Measurements from ENCODE around the gene GPR153.

GPR153 gene

GRCh38 chr1:6218375-6219164 is 42.3 kb downstream of the GPR153 start:
- no peak for DNase-seq
- Histone ChIP-seq H3K4me2 (ENCODE audit: low read length, poor library complexity, severe bottlenecking) (no peak overlapping the region), H2BK120ac (ENCODE audit: low read depth, low read length) (no peak overlapping the region), H3K18ac (ENCODE audit: low read depth in 1 of 2, low read length in 2 of 2) (no peak overlapping the region), H2BK15ac (ENCODE audit: low read depth, poor library complexity, severe bottlenecking) (no peak overlapping the region), H3K27ac (ENCODE audit: low read length, poor library complexity, severe bottlenecking) (no peak overlapping the region), H2BK5ac (ENCODE audit: low read depth, low read length, poor library complexity, severe bottlenecking) (no peak overlapping the region), H3K79me1 (replicated peaks; ENCODE audit: low read length, poor library complexity, severe bottlenecking) (peaks cover 3% of the 10 kb centered on the region), H4K91ac (ENCODE audit: low read length) (no peak overlapping the region), H4K8ac (ENCODE audit: low read length) (no peak overlapping the region), H3K4me1 (ENCODE audit: control insufficient read depth, insufficient read depth, low read depth, low read length) (peaks cover 11% of the 10 kb centered on the region), H3K9me3 (ENCODE audit: control insufficient read depth, low read length) (no peaks in the 10 kb centered on the region), H3K4ac (ENCODE audit: low read depth in 1 of 2, low read length in 2 of 2) (no peak overlapping the region), H3K36me3 (ENCODE audit: control insufficient read depth in 1 of 2, insufficient read depth in 2 of 2, low read depth in 1 of 2, low read length in 2 of 2) (peaks cover 14 to 17% of the 10 kb centered on the region in 2 experiments), H3K23ac (ENCODE audit: low read length in 2 of 2) (no peak overlapping the region), H2AK5ac (ENCODE audit: low read length, severe bottlenecking) (no peak overlapping the region), H3K9ac (ENCODE audit: low read length) (no peak overlapping the region), H3K14ac (ENCODE audit: low read length in 2 of 2) (no peak overlapping the region), H3K4me3 (ENCODE audit: insufficient read depth in 1 of 2, low read depth in 1 of 2, low read length in 2 of 2) (no peak overlapping the region), H2BK12ac (ENCODE audit: low read length in 2 of 2) (no peak overlapping the region), H2AFZ (ENCODE audit: low read depth, low read length) (no peak overlapping the region), H3K27me3 (ENCODE audit: control insufficient read depth in 1 of 2, insufficient read depth in 1 of 2, low read length in 2 of 2) (no peaks in the 10 kb centered on the region)
- 91% methylated on average over 16 of the region's 16 CpGs for WGBS

- H3K9ac ChIP-seq (ENCODE audit: low read length) = no peak overlapping the region
- H2AK5ac ChIP-seq (ENCODE audit: low read length, severe bottlenecking) = no peak overlapping the region
- no peak overlapping the region for H4K8ac ChIP-seq (ENCODE audit: low read length)
- no peak overlapping the region for H2BK15ac ChIP-seq (ENCODE audit: low read depth, poor library complexity, severe bottlenecking)
- H3K9me3 ChIP-seq (ENCODE audit: control insufficient read depth, low read length) = no peaks in the 10 kb centered on the region
- no peak overlapping the region for H3K14ac ChIP-seq (ENCODE audit: low read length in 2 of 2)
- DNase-seq = no peak
- H3K79me1 ChIP-seq (replicated peaks; ENCODE audit: low read length, poor library complexity, severe bottlenecking) = no peaks in the 10 kb centered on the region
- H4K91ac ChIP-seq (ENCODE audit: low read length) = no peak overlapping the region
- H3K4me2 ChIP-seq (ENCODE audit: low read length, poor library complexity, severe bottlenecking) = no peak overlapping the region
- H3K4me3 ChIP-seq (ENCODE audit: insufficient read depth in 1 of 2, low read depth in 1 of 2, low read length in 2 of 2) = no peak overlapping the region
- peaks cover 0 to 10% of the 10 kb centered on the region in 2 experiments for H3K27me3 ChIP-seq (ENCODE audit: control insufficient read depth in 1 of 2, insufficient read depth in 1 of 2, low read length in 2 of 2)
- H2BK12ac ChIP-seq (ENCODE audit: low read length in 2 of 2) = no peak overlapping the region
- H3K23ac ChIP-seq (ENCODE audit: low read length in 2 of 2) = no peak overlapping the region
- H2AFZ ChIP-seq (ENCODE audit: low read depth, low read length) = no peak overlapping the region
- peaks cover 0 to 16% of the 10 kb centered on the region in 2 experiments for H3K36me3 ChIP-seq (ENCODE audit: control insufficient read depth in 1 of 2, insufficient read depth in 2 of 2, low read depth in 1 of 2, low read length in 2 of 2)
- peaks cover 14% of the 10 kb centered on the region for H3K4me1 ChIP-seq (ENCODE audit: control insufficient read depth, insufficient read depth, low read depth, low read length)
- 86% methylated on average over 17 of the region's 20 CpGs for WGBS
- no peak overlapping the region for H2BK120ac ChIP-seq (ENCODE audit: low read depth, low read length)
- H2BK5ac ChIP-seq (ENCODE audit: low read depth, low read length, poor library complexity, severe bottlenecking) = no peak overlapping the region
- H3K18ac ChIP-seq (ENCODE audit: low read depth in 1 of 2, low read length in 2 of 2) = no peak overlapping the region
- H3K27ac ChIP-seq (ENCODE audit: low read length, poor library complexity, severe bottlenecking) = no peak overlapping the region
- H3K4ac ChIP-seq (ENCODE audit: low read depth in 1 of 2, low read length in 2 of 2) = no peak overlapping the region
These were observed 48.5 kb downstream of the GPR153 start for GRCh38 chr1:6212193-6212959.

- H4K91ac ChIP-seq (ENCODE audit: low read length) = no peak overlapping the region
- no peaks in the 10 kb centered on the region for H3K79me1 ChIP-seq (replicated peaks; ENCODE audit: low read length, poor library complexity, severe bottlenecking)
- H3K27ac ChIP-seq (ENCODE audit: low read length, poor library complexity, severe bottlenecking) = no peak overlapping the region
- no peak overlapping the region for H2BK15ac ChIP-seq (ENCODE audit: low read depth, poor library complexity, severe bottlenecking)
- H3K9ac ChIP-seq (ENCODE audit: low read length) = no peak overlapping the region
- no peak overlapping the region for H4K8ac ChIP-seq (ENCODE audit: low read length)
- H3K9me3 ChIP-seq (ENCODE audit: control insufficient read depth, low read length) = no peaks in the 10 kb centered on the region
- no peak overlapping the region for H3K18ac ChIP-seq (ENCODE audit: low read depth in 1 of 2, low read length in 2 of 2)
- WGBS = 86% methylated on average over 15 of the region's 16 CpGs
- no peak overlapping the region for H3K4ac ChIP-seq (ENCODE audit: low read depth in 1 of 2, low read length in 2 of 2)
- peaks cover 18% of the 10 kb centered on the region for H3K4me1 ChIP-seq (ENCODE audit: control insufficient read depth, insufficient read depth, low read depth, low read length)
- H3K4me3 ChIP-seq (ENCODE audit: insufficient read depth in 1 of 2, low read depth in 1 of 2, low read length in 2 of 2) = no peak overlapping the region
- no peak overlapping the region for H2AK5ac ChIP-seq (ENCODE audit: low read length, severe bottlenecking)
- H2BK120ac ChIP-seq (ENCODE audit: low read depth, low read length) = no peak overlapping the region
- H3K27me3 ChIP-seq (ENCODE audit: control insufficient read depth in 1 of 2, insufficient read depth in 1 of 2, low read length in 2 of 2) = peaks cover 0 to 16% of the 10 kb centered on the region in 2 experiments
- H3K14ac ChIP-seq (ENCODE audit: low read length in 2 of 2) = no peak overlapping the region
- H2AFZ ChIP-seq (ENCODE audit: low read depth, low read length) = no peak overlapping the region
- H2BK12ac ChIP-seq (ENCODE audit: low read length in 2 of 2) = no peak overlapping the region
- H3K36me3 ChIP-seq (ENCODE audit: control insufficient read depth in 1 of 2, insufficient read depth in 2 of 2, low read depth in 1 of 2, low read length in 2 of 2) = peaks cover 0 to 19% of the 10 kb centered on the region in 2 experiments
- DNase-seq = no peak
- no peak overlapping the region for H3K4me2 ChIP-seq (ENCODE audit: low read length, poor library complexity, severe bottlenecking)
- no peak overlapping the region for H2BK5ac ChIP-seq (ENCODE audit: low read depth, low read length, poor library complexity, severe bottlenecking)
- H3K23ac ChIP-seq (ENCODE audit: low read length in 2 of 2) = no peak overlapping the region
These were observed 49.2 kb downstream of the GPR153 start for GRCh38 chr1:6211731-6212130.

GRCh38 chr1:6210591-6211355 is 50.1 kb downstream of the GPR153 start:
- H2AFZ ChIP-seq (ENCODE audit: low read depth, low read length) = no peak overlapping the region
- H2BK5ac ChIP-seq (ENCODE audit: low read depth, low read length, poor library complexity, severe bottlenecking) = no peak overlapping the region
- H2BK15ac ChIP-seq (ENCODE audit: low read depth, poor library complexity, severe bottlenecking) = no peak overlapping the region
- no peak overlapping the region for H3K4me3 ChIP-seq (ENCODE audit: insufficient read depth in 1 of 2, low read depth in 1 of 2, low read length in 2 of 2)
- H3K18ac ChIP-seq (ENCODE audit: low read depth in 1 of 2, low read length in 2 of 2) = no peak overlapping the region
- H3K4me2 ChIP-seq (ENCODE audit: low read length, poor library complexity, severe bottlenecking) = no peak overlapping the region
- H3K9me3 ChIP-seq (ENCODE audit: control insufficient read depth, low read length) = no peaks in the 10 kb centered on the region
- no peak overlapping the region for H2BK12ac ChIP-seq (ENCODE audit: low read length in 2 of 2)
- no peaks in the 10 kb centered on the region for H3K79me1 ChIP-seq (replicated peaks; ENCODE audit: low read length, poor library complexity, severe bottlenecking)
- no peak overlapping the region for H3K14ac ChIP-seq (ENCODE audit: low read length in 2 of 2)
- H2BK120ac ChIP-seq (ENCODE audit: low read depth, low read length) = no peak overlapping the region
- H3K9ac ChIP-seq (ENCODE audit: low read length) = no peak overlapping the region
- DNase-seq = no peak
- H2AK5ac ChIP-seq (ENCODE audit: low read length, severe bottlenecking) = no peak overlapping the region
- peaks cover 0 to 23% of the 10 kb centered on the region in 2 experiments for H3K36me3 ChIP-seq (ENCODE audit: control insufficient read depth in 1 of 2, insufficient read depth in 2 of 2, low read depth in 1 of 2, low read length in 2 of 2)
- H4K8ac ChIP-seq (ENCODE audit: low read length) = no peak overlapping the region
- H3K27ac ChIP-seq (ENCODE audit: low read length, poor library complexity, severe bottlenecking) = no peak overlapping the region
- no peak overlapping the region for H4K91ac ChIP-seq (ENCODE audit: low read length)
- WGBS = 94% methylated on average over 27 of the region's 29 CpGs
- H3K23ac ChIP-seq (ENCODE audit: low read length in 2 of 2) = no peak overlapping the region
- H3K4ac ChIP-seq (ENCODE audit: low read depth in 1 of 2, low read length in 2 of 2) = no peak overlapping the region
- peaks cover 0 to 19% of the 10 kb centered on the region in 2 experiments for H3K27me3 ChIP-seq (ENCODE audit: control insufficient read depth in 1 of 2, insufficient read depth in 1 of 2, low read length in 2 of 2)
- peaks cover 27% of the 10 kb centered on the region for H3K4me1 ChIP-seq (ENCODE audit: control insufficient read depth, insufficient read depth, low read depth, low read length)
